HG03378 (cell line): Measurements from ENCODE around the gene ACP4.
"Not testable (repeated sequence)": the region's sequence is repeated elsewhere in the genome, so short reads cannot be mapped to it uniquely, and the experiment has no call there.

ENCODE experiments used
- ATAC-seq: cut with Tn5 transposase; IDR thresholded peaks from one replicate; pipeline ENCODE4 v1.9.1; 2021; ENCODE audit warnings: mild to moderate bottlenecking, moderate library complexity; ENCODE audit not compliant: unreplicated experiment

ACP4 gene

DNA sequence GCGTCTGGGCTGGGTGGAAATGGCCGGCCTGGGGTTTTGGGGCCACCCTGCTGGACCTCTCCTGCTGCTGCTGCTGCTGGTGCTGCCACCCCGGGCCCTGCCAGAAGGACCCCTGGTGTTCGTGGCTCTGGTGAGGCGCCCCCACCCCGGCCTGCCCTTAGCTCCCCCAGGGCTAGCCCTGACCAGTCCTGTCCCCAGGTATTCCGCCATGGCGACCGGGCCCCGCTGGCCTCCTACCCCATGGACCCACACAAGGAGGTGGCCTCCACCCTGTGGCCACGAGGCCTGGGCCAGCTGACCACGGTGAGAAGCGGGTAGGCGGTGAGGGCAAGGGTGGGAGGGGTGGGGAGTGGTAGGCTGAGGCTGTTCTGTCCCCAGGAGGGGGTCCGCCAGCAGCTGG lies at the start of gene ACP4:
ACP4 (plus strand) TSS at position 20 of the 400 bp plus-strand sequence; CDS start at position 20, 0 bp downstream.
- no peak for ATAC-seq

DNA sequence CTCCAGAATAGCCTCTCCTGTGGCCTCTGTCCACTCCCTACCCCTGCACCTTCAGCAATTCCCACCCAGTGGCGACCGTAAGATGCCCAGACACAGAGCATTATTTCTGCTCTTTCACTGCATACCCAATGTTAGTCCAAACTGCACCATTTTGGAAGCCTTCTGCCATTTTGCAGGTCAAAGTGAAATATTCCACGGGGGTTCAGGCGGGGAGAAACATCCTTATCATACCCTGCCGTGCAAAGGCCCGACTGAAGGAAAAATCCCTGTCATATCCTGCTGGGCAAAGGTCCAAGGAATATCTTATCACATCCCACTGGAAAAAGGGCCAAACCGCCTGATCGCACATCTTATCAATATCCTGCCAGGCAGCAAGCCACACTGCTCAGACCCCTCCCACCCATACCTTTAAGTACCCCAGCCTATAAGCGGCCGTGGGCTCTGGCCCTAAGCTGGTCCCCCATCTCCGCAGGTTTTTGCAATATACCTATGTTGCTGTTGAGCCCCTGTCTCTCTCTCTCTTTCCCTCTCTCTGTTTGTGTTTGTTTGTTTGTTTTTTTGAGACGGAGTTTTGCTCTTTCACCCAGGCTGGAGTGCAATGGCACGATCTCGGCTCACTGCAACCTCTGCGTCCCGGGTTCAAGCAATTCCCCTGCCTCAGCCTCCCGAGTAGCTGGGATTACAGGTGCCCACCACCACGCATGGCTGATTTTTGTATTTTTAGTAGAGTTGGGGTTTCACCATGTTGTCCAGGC lies 48.9 kb upstream of the ACP4 start:
- no peak for ATAC-seq

- no peak for ATAC-seq
These were observed 46.7 kb upstream of the ACP4 start for GRCh38 chr19:50743537-50743936.

DNA sequence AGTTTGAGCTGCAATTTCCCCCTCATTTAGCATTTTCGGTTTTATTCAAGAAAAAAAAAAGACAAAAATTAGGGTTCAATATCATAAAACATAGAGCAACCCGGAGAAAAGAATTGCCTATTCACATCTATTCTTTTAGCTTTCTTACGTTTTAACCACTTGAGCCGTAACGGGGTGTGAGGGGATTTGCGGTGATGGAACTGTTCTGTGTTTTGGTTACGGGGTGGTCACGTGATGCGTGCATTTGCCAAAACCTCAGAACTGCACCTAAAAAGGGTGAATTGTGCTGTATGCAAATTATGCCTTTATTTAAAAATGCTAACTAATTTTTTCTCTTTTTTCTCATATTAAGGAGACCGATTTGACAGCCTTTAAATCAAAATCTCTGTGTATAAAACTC lies 45.0 kb upstream of the ACP4 start:
- no peak for ATAC-seq

DNA sequence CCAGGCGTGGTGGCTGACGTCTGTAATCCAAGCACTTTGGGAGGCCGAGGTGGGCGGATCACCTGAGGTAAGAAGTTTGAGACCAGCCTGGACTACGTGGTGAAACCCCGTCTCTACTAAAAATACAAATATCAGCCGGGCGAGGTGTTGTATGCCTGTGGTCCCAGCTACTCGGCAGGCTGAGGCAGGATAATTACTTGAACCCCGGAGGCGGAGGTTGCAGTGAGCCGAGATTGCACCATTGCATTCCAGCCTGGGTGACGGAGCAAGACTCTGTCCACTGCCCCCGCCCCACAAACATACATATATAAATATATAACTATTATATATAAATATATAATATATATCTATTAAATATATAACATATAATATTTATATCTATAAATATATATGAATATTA lies 43.1 kb upstream of the ACP4 start:
- not testable (repeated sequence) for ATAC-seq

- ATAC-seq = no peak
These were observed 40.7 kb upstream of the ACP4 start for GRCh38 chr19:50749490-50749889.

- no peak for ATAC-seq
These were observed 40.2 kb upstream of the ACP4 start for GRCh38 chr19:50750010-50750409.

GRCh38 chr19:50753879-50754278 lies 36.3 kb upstream of the ACP4 start:
- ATAC-seq = no peak

GRCh38 chr19:50756244-50756643 lies 34.0 kb upstream of the ACP4 start:
- ATAC-seq = not testable (repeated sequence)

- ATAC-seq = not testable (repeated sequence)
These were observed 32.6 kb upstream of the ACP4 start for GRCh38 chr19:50757624-50758023.

DNA sequence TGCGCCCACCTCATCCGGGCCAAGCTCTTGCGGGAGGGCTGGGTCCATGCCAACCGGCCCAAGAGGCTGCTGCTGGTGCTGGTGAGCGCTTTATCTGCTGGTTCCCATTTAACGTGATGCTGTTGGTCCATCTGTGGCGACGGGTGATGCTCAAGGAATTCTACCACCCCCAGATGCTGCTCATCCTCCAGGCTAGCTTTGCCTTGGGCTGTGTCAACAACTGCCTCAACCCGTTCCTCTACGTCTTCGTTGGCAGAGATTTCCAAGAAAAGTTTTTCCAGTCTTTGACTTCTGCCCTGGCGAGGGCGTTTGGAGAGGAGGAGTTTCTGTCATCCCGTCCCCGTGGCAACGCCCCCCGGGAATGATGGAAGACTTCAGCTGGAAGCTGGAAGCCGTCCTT lies 31.1 kb upstream of the ACP4 start:
- not testable (repeated sequence) for ATAC-seq

DNA sequence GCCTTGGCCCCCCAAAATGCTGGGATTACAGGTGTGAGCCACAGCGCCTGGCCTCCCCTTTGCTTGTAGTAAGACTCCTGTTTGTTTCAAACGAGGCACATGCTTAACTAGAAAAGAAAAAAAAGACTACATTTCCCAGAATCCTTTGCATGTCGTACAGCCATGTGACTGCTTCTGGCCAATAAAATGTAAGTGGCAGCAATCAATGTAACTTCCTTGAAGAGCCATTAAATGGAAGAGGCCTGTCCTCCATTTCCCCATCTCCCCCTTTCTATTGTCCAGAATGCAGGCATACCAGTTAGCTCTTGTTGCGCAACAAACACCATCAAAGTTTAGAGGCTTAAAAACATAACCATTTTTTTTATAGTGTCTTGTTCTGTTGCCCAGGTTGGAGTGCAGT lies 30.3 kb upstream of the ACP4 start:
- no peak for ATAC-seq

DNA sequence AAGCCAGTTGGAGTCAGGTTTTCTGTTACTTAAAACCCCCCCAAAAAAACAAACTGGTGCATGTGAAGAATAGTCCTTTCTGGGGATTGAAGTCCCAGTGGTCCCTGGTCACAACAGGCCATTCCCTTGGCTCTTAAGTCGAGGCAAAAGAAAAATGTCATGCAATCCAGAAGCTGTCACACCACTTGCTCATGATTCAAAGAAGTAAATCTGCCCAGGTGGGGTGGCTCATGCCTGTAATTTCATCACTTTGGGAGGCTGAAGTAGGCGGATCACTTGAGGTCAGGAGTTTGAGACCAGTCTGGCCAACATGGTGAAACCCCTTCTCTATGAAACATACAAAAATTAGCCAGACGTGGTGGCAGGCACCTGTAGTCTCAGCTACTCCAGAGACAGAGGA lies 28.7 kb upstream of the ACP4 start:
- ATAC-seq = not testable (repeated sequence)

DNA sequence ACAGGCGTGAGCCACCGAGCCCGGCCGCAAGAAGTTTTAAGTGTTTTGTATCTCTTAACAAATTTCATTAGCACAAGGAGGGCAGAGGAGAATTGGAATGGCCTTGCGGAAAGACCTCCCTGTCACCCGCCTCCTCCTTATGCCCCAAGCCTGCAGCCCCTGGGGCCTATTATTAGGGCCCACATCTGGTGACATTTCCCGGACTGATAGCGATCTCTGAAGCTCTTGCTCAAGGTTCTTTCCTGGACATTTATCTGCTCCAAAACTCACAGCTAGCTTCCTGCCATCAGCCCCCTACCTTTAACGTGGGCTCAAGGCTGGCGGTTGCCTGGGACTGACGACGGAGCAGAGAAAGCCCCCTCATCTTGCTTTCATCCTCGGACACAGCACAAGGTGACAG lies 26.7 kb upstream of the ACP4 start:
- not testable (repeated sequence) for ATAC-seq

DNA sequence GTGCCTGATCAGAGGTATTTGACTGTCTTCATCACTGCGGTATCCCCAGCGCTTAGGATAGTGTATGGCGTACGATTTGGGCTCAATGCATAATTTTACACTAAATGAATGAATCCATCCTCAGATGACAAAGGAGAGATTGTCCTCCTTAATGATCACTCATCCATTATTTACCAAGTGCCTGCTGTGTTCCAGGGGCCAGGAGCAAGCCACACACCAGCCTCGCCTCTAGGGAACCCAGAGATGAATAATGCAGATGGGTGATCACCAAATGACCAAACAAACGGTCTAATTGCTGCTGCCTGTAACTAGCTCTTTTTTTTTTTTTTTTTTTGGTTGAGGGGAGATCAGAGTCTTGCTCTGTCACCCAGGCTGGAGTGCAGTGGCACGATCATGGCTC lies 25.8 kb upstream of the ACP4 start:
- no peak for ATAC-seq

DNA sequence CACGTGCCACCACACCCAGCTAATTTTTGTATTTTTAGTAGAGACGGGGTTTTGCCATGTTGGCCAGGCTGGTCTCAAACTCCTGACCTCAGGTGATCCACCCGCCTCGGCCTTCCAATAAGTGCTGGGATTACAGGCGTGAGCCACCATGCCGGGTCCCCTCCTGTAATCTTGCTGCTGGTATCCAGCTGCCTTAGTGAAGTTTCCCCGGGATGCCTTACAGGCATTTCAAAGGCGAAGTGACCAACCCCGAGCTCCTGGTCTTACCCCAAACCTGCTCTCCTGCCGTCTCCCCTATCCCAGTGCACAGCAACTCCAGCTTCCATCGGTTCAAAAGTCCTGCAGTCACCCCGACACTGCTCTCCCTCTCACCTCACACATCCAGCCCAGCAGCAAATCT lies 23.5 kb upstream of the ACP4 start:
- not testable (repeated sequence) for ATAC-seq

DNA sequence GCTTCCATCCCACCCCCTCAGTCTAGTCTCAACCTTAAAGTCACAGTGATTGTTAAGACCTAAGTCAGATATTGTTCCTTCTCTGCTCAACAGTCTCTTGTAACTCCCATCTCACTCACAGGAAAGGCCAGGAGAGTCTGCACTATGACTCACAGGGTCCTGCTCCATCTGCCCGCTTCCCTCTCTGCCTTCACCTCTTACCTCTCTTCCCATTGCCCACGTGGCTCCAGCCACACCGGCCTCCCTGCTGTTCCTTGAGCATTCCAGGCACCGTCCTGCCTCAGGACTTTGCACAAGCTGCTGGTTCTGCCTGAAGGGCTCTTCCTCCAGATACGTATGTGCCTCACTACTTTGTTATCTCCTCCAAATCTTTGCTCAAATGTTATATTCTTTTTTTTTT lies 23.0 kb upstream of the ACP4 start:
- ATAC-seq = not testable (repeated sequence)

- ATAC-seq = no peak
These were observed 21.9 kb upstream of the ACP4 start for GRCh38 chr19:50768277-50768676.

- not testable (repeated sequence) for ATAC-seq
These were observed 20.1 kb upstream of the ACP4 start, which contains the start of gene GPR32 for GRCh38 chr19:50770164-50770563. Gene GPR32, plus strand, starts transcription at chr19:50770464. Its CDS starts 137 bp downstream, at chr19:50770601.

DNA sequence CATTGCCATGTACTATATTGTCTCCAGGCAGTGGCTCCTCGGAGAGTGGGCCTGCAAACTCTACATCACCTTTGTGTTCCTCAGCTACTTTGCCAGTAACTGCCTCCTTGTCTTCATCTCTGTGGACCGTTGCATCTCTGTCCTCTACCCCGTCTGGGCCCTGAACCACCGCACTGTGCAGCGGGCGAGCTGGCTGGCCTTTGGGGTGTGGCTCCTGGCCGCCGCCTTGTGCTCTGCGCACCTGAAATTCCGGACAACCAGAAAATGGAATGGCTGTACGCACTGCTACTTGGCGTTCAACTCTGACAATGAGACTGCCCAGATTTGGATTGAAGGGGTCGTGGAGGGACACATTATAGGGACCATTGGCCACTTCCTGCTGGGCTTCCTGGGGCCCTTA lies 19.3 kb upstream of the ACP4 start:
- no peak for ATAC-seq

- no peak for ATAC-seq
These were observed 17.7 kb upstream of the ACP4 start for GRCh38 chr19:50772476-50772875.

GRCh38 chr19:50772912-50773311 lies 17.3 kb upstream of the ACP4 start:
- not testable (repeated sequence) for ATAC-seq

- ATAC-seq = not testable (repeated sequence)
These were observed 16.8 kb upstream of the ACP4 start for GRCh38 chr19:50773454-50773853.
